K562 (cell line): ENCODE results near the gene SHANK2. TPM values are rescaled to one million over a fixed set of nuclear protein-coding genes. Genes with fewer than 3 reads are reported as not detected.

ENCODE experiments used
- ATAC-seq: fragments of 200-7000 bp; cut with Tn5 transposase; 3 replicates; pipeline ENCODE4 v1.9.1; 2020; ENCODE audit warnings: moderate library complexity
- BruUV-seq: library from RNA; stranded (reverse); fragments of 400-500 nt; replicated peaks from 2 replicates; lab custom pipeline; 2021; lab: Mats Ljungman, UMichigan
- CTCF ChIA-PET: fragments of 300-600 bp; formaldehyde crosslinking; extraction: SDS; loops from one replicate; lab custom pipeline; 2021; ENCODE audit warnings: low intra/inter-chr PET ratio; lab: Yijun Ruan, JAX
- POLR2A ChIA-PET: fragments of 300-600, 350-650 bp; sonication (Branson Sonifier 250); formaldehyde crosslinking; extraction: SDS; loops from one replicate; lab custom pipeline; 2021; ENCODE audit warnings: antibody characterized with exemption, inconsistent platforms; lab: Yijun Ruan, JAX
- DNase-seq, 4 experiments: peaks; one replicate each; pipeline versions ENCODE4 v3.0.0 to v3.0.0-alpha.2; 2011 to 2018; ENCODE audit warnings: low spot score in 3 of 4, mixed read lengths in 3 of 4; ENCODE audit errors: extremely low read depth in 1 of 4
- FAIRE-seq: peaks from 2 replicates; lab custom pipeline; 2011; peaks lifted over from hg19 to GRCh38; lab: Jason Lieb, UNC
- H2AFZ ChIP-seq: 2 replicates; pipeline ENCODE4 v1.6.0; 2011; ENCODE audit warnings: low read depth, low read length, control low read depth, inconsistent platforms
- H3K27ac ChIP-seq: fragments of 200-600 bp; 3 replicates; pipeline ENCODE4 v1.8.0; 2011; ENCODE audit warnings: low read depth, mild to moderate bottlenecking, control low read depth, inconsistent platforms, low read length, moderate library complexity, mixed read lengths; ENCODE audit errors: extremely low read depth
- H3K27me3 ChIP-seq, 2 experiments: fragments of 300-600 bp in 1 of 2; 2 replicates in 1 of 2; 3 replicates in 1 of 2; pipeline versions ENCODE4 v1.6.0 to v1.8.0; 2011; ENCODE audit warnings: inconsistent platforms in 2 of 2, low read length in 2 of 2, mild to moderate bottlenecking in 1 of 2, mixed read lengths in 1 of 2, moderate library complexity in 1 of 2; ENCODE audit not compliant: control insufficient read depth in 2 of 2, insufficient read depth in 2 of 2
- H3K36me3 ChIP-seq: fragments of 300-600 bp; 3 replicates; pipeline ENCODE4 v1.8.0; 2011; ENCODE audit warnings: mild to moderate bottlenecking, low read length, inconsistent platforms; ENCODE audit not compliant: control insufficient read depth, insufficient read depth
- H3K4me1 ChIP-seq, 2 experiments: fragments of 200-600 bp in 1 of 2; replicated peaks in 1 of 2; 2 replicates in 1 of 2; 3 replicates in 1 of 2; pipeline versions ENCODE4 v1.5.1 to v1.8.0; 2011; ENCODE audit warnings: inconsistent platforms in 2 of 2, low read length in 2 of 2, mild to moderate bottlenecking in 1 of 2, mixed read lengths in 1 of 2, moderate library complexity in 1 of 2; ENCODE audit not compliant: control insufficient read depth in 2 of 2, insufficient read depth in 2 of 2
- H3K4me2 ChIP-seq: 2 replicates; pipeline ENCODE4 v1.6.1; 2011; ENCODE audit warnings: low read length, control low read depth, inconsistent platforms, mixed read lengths; ENCODE audit not compliant: insufficient read depth
- H3K4me3 ChIP-seq: fragments of 200-600 bp; sonication (generic), shearing (Covaris generic); 2 replicates; pipeline ENCODE4 v1.5.1; 2016; ENCODE audit warnings: control low read depth, inconsistent platforms
- H3K79me2 ChIP-seq: fragments of 200-600 bp; 3 replicates; pipeline ENCODE4 v1.8.0; 2011; ENCODE audit warnings: low read length, inconsistent platforms; ENCODE audit not compliant: control insufficient read depth, insufficient read depth
- H3K9ac ChIP-seq, 2 experiments: 2 replicates each; pipeline versions ENCODE4 v1.6.0 to v1.6.1; 2011; ENCODE audit warnings: low read depth in 2 of 2, low read length in 2 of 2, control low read depth in 1 of 2, inconsistent platforms in 1 of 2, mild to moderate bottlenecking in 1 of 2, mixed read lengths in 1 of 2; ENCODE audit not compliant: insufficient read depth in 1 of 2
- H3K9me1 ChIP-seq: one replicate; pipeline ENCODE4 v1.6.0; 2011; ENCODE audit warnings: inconsistent platforms, mild to moderate bottlenecking, low read length, moderate library complexity; ENCODE audit not compliant: control insufficient read depth, insufficient read depth
- H3K9me3 ChIP-seq: replicated peaks from 2 replicates; pipeline ENCODE4 v1.5.1; 2011; ENCODE audit warnings: low read depth, low read length, inconsistent platforms; ENCODE audit not compliant: control insufficient read depth, insufficient read depth
- H4K20me1 ChIP-seq: replicated peaks from 2 replicates; pipeline ENCODE4 v1.6.1; 2011; ENCODE audit warnings: low read length, inconsistent platforms, mixed read lengths; ENCODE audit not compliant: control insufficient read depth, insufficient read depth
- CBX1 ChIP-seq: sonication (generic); IDR thresholded peaks from 2 replicates; pipeline ENCODE4 v1.6.1; 2016; ENCODE audit warnings: antibody characterized with exemption, low read depth, mild to moderate bottlenecking
- CTCFL ChIP-seq: IDR thresholded peaks from 2 replicates; pipeline ENCODE4 v1.6.1; 2011; ENCODE audit warnings: borderline replicate concordance, low read depth, mild to moderate bottlenecking, moderate library complexity, low read length; ENCODE audit not compliant: insufficient read depth, poor library complexity, severe bottlenecking
- DMBX1 ChIP-seq: fragments of 250-450 bp; sonication (Bioruptor Pico); IDR thresholded peaks from 2 replicates; pipeline ENCODE4 v1.8.0; 2022; ENCODE audit warnings: inconsistent platforms, mild to moderate bottlenecking, moderate library complexity, borderline replicate concordance
- NFIC ChIP-seq: fragments of 450-650 bp; IDR thresholded peaks from 2 replicates; pipeline ENCODE4 v1.6.1; 2017; ENCODE audit warnings: mild to moderate bottlenecking, inconsistent platforms
- POLR3G ChIP-seq: IDR thresholded peaks from 2 replicates; pipeline ENCODE4 v1.6.1; 2011; ENCODE audit not compliant: insufficient read length, insufficient replicate concordance; ENCODE audit errors: extremely low read depth
- TEAD1 ChIP-seq, 2 experiments: fragments of 450-650 bp in 1 of 2; sonication (generic) in 1 of 2; formaldehyde crosslinking; IDR thresholded peaks; 2 replicates each; pipeline versions ENCODE4 v1.4.0 to v1.8.0; 2020 to 2022; ENCODE audit warnings: mild to moderate bottlenecking in 2 of 2, missing genetic modification reagents in 1 of 2
- ZFP30 ChIP-seq: fragments of 250-450 bp; sonication (Bioruptor Pico); IDR thresholded peaks from 2 replicates; pipeline ENCODE4 v1.8.0; 2022; ENCODE audit warnings: moderate library complexity, mild to moderate bottlenecking, inconsistent platforms, borderline replicate concordance
- ZKSCAN3 ChIP-seq: fragments of 250-450 bp; sonication (Bioruptor Pico); IDR thresholded peaks from 2 replicates; pipeline ENCODE4 v1.4.0; 2020
- ZNF133 ChIP-seq: fragments of 250-450 bp; sonication (Bioruptor Pico); IDR thresholded peaks from 2 replicates; pipeline ENCODE4 v1.4.0; 2020; ENCODE audit warnings: mild to moderate bottlenecking
- ZNF232 ChIP-seq: sonication (generic); formaldehyde crosslinking; IDR thresholded peaks from 2 replicates; pipeline ENCODE4 v1.8.0; 2022; ENCODE audit warnings: mild to moderate bottlenecking, missing genetic modification reagents
- ZNF277 ChIP-seq: fragments of 250-450 bp; sonication (Bioruptor Pico); IDR thresholded peaks from 2 replicates; pipeline ENCODE4 v1.8.0; 2022; ENCODE audit warnings: inconsistent platforms, mild to moderate bottlenecking, moderate library complexity, borderline replicate concordance
- ZNF280B ChIP-seq: fragments of 250-450 bp; sonication (Bioruptor Pico); IDR thresholded peaks from 2 replicates; pipeline ENCODE4 v1.5.1; 2021; ENCODE audit warnings: mild to moderate bottlenecking
- WGBS: fragments of 100-300 bp; shearing (Covaris generic); methylation state at CpG from one replicate; pipeline ENCODE4 v1.1.6; 2016; ENCODE audit warnings: low coverage, mixed read lengths; ENCODE audit not compliant: insufficient coverage; ENCODE audit errors: missing lambda C conversion rate; 5-methylcytosine and 5-hydroxymethylcytosine counted together
- in situ Hi-C: fragments of 300-500 bp; cut with MboI; formaldehyde crosslinking; loops from 4 replicates; pipeline ENCODE4 v1.15.0; 2018; ENCODE audit warnings: inconsistent platforms, mixed read lengths
- intact Hi-C: fragments of 100-400 bp; cut with micrococcal nuclease; formaldehyde crosslinking; loops from 2 replicates; pipeline ENCODE4 v1.14.2; 2022
- polyA plus RNA-seq, 8 experiments: library from polyadenylated mRNA; depleted of rRNA in 4 of 8; stranded (reverse) in 5 of 8; unstranded in 3 of 8; fragments of >200 nt; fragmentation: Nextera tagmentation in 2 of 8; fragmentation: Illumina TruSeq in 1 of 8; extraction: Ambion mirVana in 2 of 8; extraction: Trizol in 1 of 8; gene quantifications; 2 replicates each; pipeline versions ENCODE4 v1.2.1 to v1.2.3, GENCODE V29; 2011 to 2014; ENCODE audit warnings: inconsistent platforms in 1 of 8, missing spikeins in 1 of 8
- total RNA-seq, 7 experiments: library from RNA; depleted of rRNA in 6 of 7; stranded (reverse); fragments of >200 nt in 6 of 7; fragmentation: Illumina TruSeq in 2 of 7; extraction: Trizol in 2 of 7; gene quantifications; 2 replicates each; pipeline versions ENCODE4 v1.2.1 to v1.2.3, GENCODE V29; 2011 to 2021; ENCODE audit warnings: low replicate concordance in 1 of 7
- TF ChIP-seq, protein P1 (sequence below): fragments of 450-650 bp; IDR thresholded peaks from 2 replicates; pipeline ENCODE4 v1.6.1; 2017; ENCODE audit warnings: mild to moderate bottlenecking, moderate library complexity
- TF ChIP-seq, protein P2 (sequence below): fragments of 250-450 bp; sonication (Bioruptor Pico); IDR thresholded peaks from 2 replicates; pipeline ENCODE4 v1.8.0; 2022; ENCODE audit warnings: moderate library complexity, mild to moderate bottlenecking, inconsistent platforms

SHANK2 gene
- total and polyA plus RNA-seq, 9 of the 15 experiments (the other 6 are each of a cell fraction or from before 2014, with no cell fraction given) = 0.04 to 0.07 TPM; not detected in 7

DNA sequence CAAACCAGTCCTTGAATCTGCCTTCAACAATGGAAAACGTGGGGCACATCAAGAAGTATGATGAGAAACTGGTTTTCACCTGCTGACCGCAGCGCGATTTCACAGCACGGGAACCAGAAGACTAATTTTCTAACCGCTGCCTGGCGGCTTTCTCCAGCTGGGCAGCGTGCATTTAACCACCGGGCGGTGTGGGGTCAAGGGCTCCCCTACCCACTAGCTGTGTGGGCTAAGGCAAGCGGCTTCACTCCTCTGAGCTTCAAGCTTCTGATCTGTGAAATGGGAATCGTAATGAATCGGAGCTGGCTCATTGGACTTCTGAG lies 4.2 kb downstream of the SHANK2 start:
- intact Hi-C loops (no loop called here), in situ Hi-C loops (no loop called here)
- H4K20me1 ChIP-seq = 0 out of 2 replicates have a peak, but pooled peaks cover 3% of the 10 kb centered on the region
- no peak overlapping the region for H3K9ac ChIP-seq
- no peaks in the 10 kb centered on the region for H3K79me2 ChIP-seq
- H3K9me3 ChIP-seq = no peaks in the 10 kb centered on the region
- ATAC-seq (no peak), FAIRE-seq (no peak), DNase-seq (no peak)
- H3K4me2 ChIP-seq = no peak overlapping the region
- ChIA-PET CTCF (no interaction called here), POLR2A (interaction anchor here (0.6 kb wide), 1 partner anchor 32 kb away, joined by 4 read pairs; no protein-coding TSS in a partner anchor)
- peaks cover 7 to 60% of the 10 kb centered on the region in 2 experiments; a peak in 4 of 5 replicates for H3K27me3 ChIP-seq
- H2AFZ ChIP-seq = no peak overlapping the region
- peaks cover 0 to 8% of the 10 kb centered on the region in 2 experiments; a peak in 2 of 5 replicates for H3K4me1 ChIP-seq
- H3K9me1 ChIP-seq = no peaks in the 10 kb centered on the region
- no TSS peak for BruUV-seq
- H3K4me3 ChIP-seq = no peak overlapping the region
- H3K36me3 ChIP-seq = no peaks in the 10 kb centered on the region
- WGBS = under 1% methylated on average over 13 of the region's 13 CpGs
- no peak overlapping the region for H3K27ac ChIP-seq
- no peak for TF ChIP-seq ZNF133
- no peak for TF ChIP-seq POLR3G
- TF ChIP-seq, protein P1, sequence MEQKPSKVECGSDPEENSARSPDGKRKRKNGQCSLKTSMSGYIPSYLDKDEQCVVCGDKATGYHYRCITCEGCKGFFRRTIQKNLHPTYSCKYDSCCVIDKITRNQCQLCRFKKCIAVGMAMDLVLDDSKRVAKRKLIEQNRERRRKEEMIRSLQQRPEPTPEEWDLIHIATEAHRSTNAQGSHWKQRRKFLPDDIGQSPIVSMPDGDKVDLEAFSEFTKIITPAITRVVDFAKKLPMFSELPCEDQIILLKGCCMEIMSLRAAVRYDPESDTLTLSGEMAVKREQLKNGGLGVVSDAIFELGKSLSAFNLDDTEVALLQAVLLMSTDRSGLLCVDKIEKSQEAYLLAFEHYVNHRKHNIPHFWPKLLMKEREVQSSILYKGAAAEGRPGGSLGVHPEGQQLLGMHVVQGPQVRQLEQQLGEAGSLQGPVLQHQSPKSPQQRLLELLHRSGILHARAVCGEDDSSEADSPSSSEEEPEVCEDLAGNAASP = no peak
- TF ChIP-seq ZNF232 (CRISPR knock-in tag) = no peak
- no peak for TF ChIP-seq DMBX1
- TF ChIP-seq ZNF280B (CRISPR knock-in tag) = no peak
- TF ChIP-seq, protein P2, sequence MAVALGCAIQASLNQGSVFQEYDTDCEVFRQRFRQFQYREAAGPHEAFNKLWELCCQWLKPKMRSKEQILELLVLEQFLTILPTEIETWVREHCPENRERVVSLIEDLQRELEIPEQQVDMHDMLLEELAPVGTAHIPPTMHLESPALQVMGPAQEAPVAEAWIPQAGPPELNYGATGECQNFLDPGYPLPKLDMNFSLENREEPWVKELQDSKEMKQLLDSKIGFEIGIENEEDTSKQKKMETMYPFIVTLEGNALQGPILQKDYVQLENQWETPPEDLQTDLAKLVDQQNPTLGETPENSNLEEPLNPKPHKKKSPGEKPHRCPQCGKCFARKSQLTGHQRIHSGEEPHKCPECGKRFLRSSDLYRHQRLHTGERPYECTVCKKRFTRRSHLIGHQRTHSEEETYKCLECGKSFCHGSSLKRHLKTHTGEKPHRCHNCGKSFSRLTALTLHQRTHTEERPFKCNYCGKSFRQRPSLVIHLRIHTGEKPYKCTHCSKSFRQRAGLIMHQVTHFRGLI = no peak
- TF ChIP-seq TEAD1 (CRISPR knock-in tag; IDR thresholded peaks at IDR 0.05) = no peak
- no peak for TF ChIP-seq ZNF277
- TF ChIP-seq ZFP30 = no peak
- TF ChIP-seq CTCFL = no peak
- no peak for TF ChIP-seq NFIC
- no peak for TF ChIP-seq ZKSCAN3
- no peak for TF ChIP-seq CBX1
